ENCODE data around the gene GMFB. TPM values are rescaled to one million over a fixed set of nuclear protein-coding genes. Genes with fewer than 3 reads are reported as not detected.

GMFB gene
- total RNA-seq, 1 donor: 98.8 TPM

- no peak for DNase-seq (ENCODE audit: insufficient read length, low spot score, missing footprints)
- TF ChIP-seq CTCF (IDR thresholded peaks at IDR 0.05; ENCODE audit: extremely low read depth, low read depth, low read length): no peak
- no peak overlapping the region for H3K4me3 ChIP-seq (ENCODE audit: insufficient read depth, low read length)
Measured at GRCh38 chr14:54474232-54474793, 14.5 kb downstream of the GMFB start.

DNA sequence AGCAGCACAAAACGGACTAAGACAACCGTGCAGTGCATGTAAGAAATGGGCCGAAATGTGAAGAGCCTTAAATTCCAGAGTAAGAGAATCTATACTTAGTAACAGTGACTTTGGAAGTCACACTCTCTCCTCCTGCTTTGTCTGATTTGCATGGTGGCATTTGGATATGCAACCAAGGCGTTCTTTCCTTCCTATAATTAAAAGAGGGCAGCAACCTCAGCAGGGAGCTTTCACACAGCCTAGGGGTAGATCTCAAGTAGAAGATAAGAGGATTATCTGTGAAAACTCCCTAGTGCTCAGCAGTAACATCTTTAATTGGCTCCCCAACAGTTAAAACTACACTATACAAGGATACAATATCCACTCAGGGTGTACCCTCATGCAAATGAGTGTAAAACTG, 16.5 kb downstream of the GMFB start:
- Histone ChIP-seq H3K4me2 (ENCODE audit: insufficient read depth, low read length) (no peak overlapping the region), H4K20me1 (ENCODE audit: insufficient read depth, low read length) (peaks cover 2% of the 10 kb centered on the region), H3K36me3 (ENCODE audit: insufficient read depth, low read length) (peaks cover 12% of the 10 kb centered on the region), H3K9me3 (ENCODE audit: low read depth, low read length) (peaks cover 2% of the 10 kb centered on the region), H3K4me3 (ENCODE audit: insufficient read depth, low read length) (no peak overlapping the region), H3K79me2 (ENCODE audit: insufficient read depth, low read length) (peaks cover under 1% of the 10 kb centered on the region), H3K27ac (ENCODE audit: low read depth, low read length) (no peak overlapping the region), H3K4me1 (ENCODE audit: insufficient read depth, low read length) (peaks cover 15% of the 10 kb centered on the region), H3K27me3 (ENCODE audit: insufficient read depth, low read length) (no peaks in the 10 kb centered on the region), H2AFZ (ENCODE audit: low read length) (no peak overlapping the region)
- no peak for DNase-seq (ENCODE audit: insufficient read length, low spot score, missing footprints)
- no peak for TF ChIP-seq CTCF (IDR thresholded peaks at IDR 0.05; ENCODE audit: extremely low read depth, low read depth, low read length)

More at GRCh38 chr14:54474232-54474793, 14.5 kb downstream of the GMFB start:
- no peaks in the 10 kb centered on the region for H3K27me3 ChIP-seq (ENCODE audit: insufficient read depth, low read length)
- no peaks in the 10 kb centered on the region for H3K9me3 ChIP-seq (ENCODE audit: low read depth, low read length)
- peaks cover 9% of the 10 kb centered on the region for H3K79me2 ChIP-seq (ENCODE audit: insufficient read depth, low read length)
- H4K20me1 ChIP-seq (ENCODE audit: insufficient read depth, low read length): peaks cover 2% of the 10 kb centered on the region
- H3K4me2 ChIP-seq (ENCODE audit: insufficient read depth, low read length): no peak overlapping the region
- no peak overlapping the region for H2AFZ ChIP-seq (ENCODE audit: low read length)
- H3K27ac ChIP-seq (ENCODE audit: low read depth, low read length): peak overlapping the region; percentile 31
- peaks cover 28% of the 10 kb centered on the region for H3K36me3 ChIP-seq (ENCODE audit: insufficient read depth, low read length)
- H3K4me1 ChIP-seq (ENCODE audit: insufficient read depth, low read length): peaks cover 15% of the 10 kb centered on the region

DNA sequence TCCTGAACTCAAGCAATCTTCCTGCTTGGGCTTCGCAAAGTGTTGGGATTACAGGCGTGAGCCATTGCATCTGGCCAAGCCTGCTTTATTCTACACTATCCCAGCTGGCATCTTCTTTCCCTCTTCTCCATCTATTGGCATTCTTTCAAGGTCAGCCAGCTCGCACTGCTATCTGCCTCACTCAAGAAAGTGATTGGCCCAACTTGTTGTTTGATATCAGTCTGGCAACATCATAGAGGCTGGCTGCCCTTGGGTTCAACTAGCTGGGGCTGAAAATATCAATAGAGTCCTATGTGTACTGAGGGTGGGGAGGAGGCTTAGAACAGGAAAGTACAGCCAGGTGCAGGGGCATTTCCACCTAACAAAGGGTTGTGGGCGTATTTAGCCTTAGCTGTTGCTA, 17.1 kb downstream of the GMFB start:
- DNase-seq (ENCODE audit: insufficient read length, low spot score, missing footprints): no peak
- Histone ChIP-seq H2AFZ (ENCODE audit: low read length) (no peak overlapping the region), H3K79me2 (ENCODE audit: insufficient read depth, low read length) (no peaks in the 10 kb centered on the region), H3K4me1 (ENCODE audit: insufficient read depth, low read length) (peaks cover 15% of the 10 kb centered on the region), H3K36me3 (ENCODE audit: insufficient read depth, low read length) (peaks cover 12% of the 10 kb centered on the region), H3K27ac (ENCODE audit: low read depth, low read length) (no peak overlapping the region), H3K4me3 (ENCODE audit: insufficient read depth, low read length) (no peak overlapping the region), H3K9me3 (ENCODE audit: low read depth, low read length) (peaks cover 2% of the 10 kb centered on the region), H3K4me2 (ENCODE audit: insufficient read depth, low read length) (no peak overlapping the region), H3K27me3 (ENCODE audit: insufficient read depth, low read length) (no peaks in the 10 kb centered on the region), H4K20me1 (ENCODE audit: insufficient read depth, low read length) (peaks cover 2% of the 10 kb centered on the region)
- no peak for TF ChIP-seq CTCF (IDR thresholded peaks at IDR 0.05; ENCODE audit: extremely low read depth, low read depth, low read length)

DNA sequence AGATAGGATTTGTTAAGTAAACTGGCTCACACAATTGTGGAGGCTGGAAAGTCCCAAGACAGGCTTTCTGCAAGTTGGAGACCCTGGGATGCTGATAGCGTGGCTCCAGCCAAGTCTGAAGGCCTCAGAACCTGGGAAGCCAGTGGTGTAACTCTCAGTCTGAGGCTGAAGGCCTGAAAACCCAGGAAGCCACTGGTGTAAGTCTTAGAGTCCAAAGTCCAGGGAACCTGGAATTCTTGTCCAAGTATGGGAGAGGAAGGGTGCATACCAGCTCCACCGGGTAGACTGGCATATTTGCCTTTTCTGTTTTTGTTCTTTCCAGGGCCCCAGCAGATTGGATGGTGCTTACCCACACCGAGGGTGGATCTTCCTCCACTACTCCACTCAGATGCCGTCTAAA, 18.1 kb downstream of the GMFB start:
- peaks cover 2% of the 10 kb centered on the region for H4K20me1 ChIP-seq (ENCODE audit: insufficient read depth, low read length)
- H3K4me1 ChIP-seq (ENCODE audit: insufficient read depth, low read length): peaks cover 15% of the 10 kb centered on the region
- DNase-seq (ENCODE audit: insufficient read length, low spot score, missing footprints): no peak
- no peak overlapping the region for H3K4me2 ChIP-seq (ENCODE audit: insufficient read depth, low read length)
- H2AFZ ChIP-seq (ENCODE audit: low read length): no peak overlapping the region
- peaks cover 12% of the 10 kb centered on the region for H3K36me3 ChIP-seq (ENCODE audit: insufficient read depth, low read length)
- H3K9me3 ChIP-seq (ENCODE audit: low read depth, low read length): peaks cover 2% of the 10 kb centered on the region
- no peak overlapping the region for H3K4me3 ChIP-seq (ENCODE audit: insufficient read depth, low read length)
- H3K27ac ChIP-seq (ENCODE audit: low read depth, low read length): no peak overlapping the region
- no peak for TF ChIP-seq CTCF (IDR thresholded peaks at IDR 0.05; ENCODE audit: extremely low read depth, low read depth, low read length)
- no peaks in the 10 kb centered on the region for H3K79me2 ChIP-seq (ENCODE audit: insufficient read depth, low read length)
- no peaks in the 10 kb centered on the region for H3K27me3 ChIP-seq (ENCODE audit: insufficient read depth, low read length)
